T-helper 2 cell treated with Interferon-gamma antibody and Interleukin-4, amounts not matched to agents 5 μg/mL and 100 μg/mL, for 36 hours (primary cell): ENCODE data around the gene HTRA2.

ENCODE experiments used
- DNase-seq: peaks from one replicate; pipeline ENCODE4 v3.0.0; 2021; ENCODE audit warnings: low spot score
- H3K27ac Mint-ChIP-seq: one replicate; pipeline ENCODE4 v1.8.0; 2021; ENCODE audit warnings: mild to moderate bottlenecking, mixed read lengths
- H3K27me3 Mint-ChIP-seq: one replicate; pipeline ENCODE4 v1.8.0; 2021; ENCODE audit warnings: low read depth, mixed read lengths
- H3K36me3 Mint-ChIP-seq: one replicate; pipeline ENCODE4 v1.8.0; 2021; ENCODE audit warnings: low read depth, mixed read lengths
- H3K4me1 Mint-ChIP-seq: one replicate; pipeline ENCODE4 v1.8.0; 2021; ENCODE audit warnings: low read depth, mixed read lengths
- H3K4me3 Mint-ChIP-seq: one replicate; pipeline ENCODE4 v1.8.0; 2022; ENCODE audit warnings: mild to moderate bottlenecking, moderate library complexity, mixed read lengths
- H3K9me3 Mint-ChIP-seq: one replicate; pipeline ENCODE4 v1.8.0; 2021; ENCODE audit warnings: mixed read lengths

The HTRA2 gene

GRCh38 chr2:74562126-74562775 is 32.5 kb downstream of the HTRA2 start:
- no peak for DNase-seq
- no peaks in the 10 kb centered on the region for H3K27me3 Mint-ChIP-seq
- peak overlapping the region; percentile 33 for H3K27ac Mint-ChIP-seq

GRCh38 chr2:74564222-74564621 is 34.5 kb downstream of the HTRA2 start:
- no peaks in the 10 kb centered on the region for H3K27me3 Mint-ChIP-seq
- H3K27ac Mint-ChIP-seq = no peak overlapping the region
- no peak overlapping the region for H3K4me3 Mint-ChIP-seq
- H3K36me3 Mint-ChIP-seq = peaks cover 2% of the 10 kb centered on the region
- H3K9me3 Mint-ChIP-seq = no peaks in the 10 kb centered on the region
- H3K4me1 Mint-ChIP-seq = peaks cover 44% of the 10 kb centered on the region
- DNase-seq = no peak

More at GRCh38 chr2:74562126-74562775, 32.5 kb downstream of the HTRA2 start:
- Mint-ChIP-seq H3K36me3 (peaks cover 5% of the 10 kb centered on the region), H3K4me1 (peaks cover 32% of the 10 kb centered on the region), H3K4me3 (no peak overlapping the region), H3K9me3 (no peaks in the 10 kb centered on the region)

- Mint-ChIP-seq H3K27me3 (no peaks in the 10 kb centered on the region), H3K9me3 (no peaks in the 10 kb centered on the region), H3K27ac (peak overlapping the region; percentile 41), H3K4me3 (no peak overlapping the region), H3K4me1 (peaks cover 40% of the 10 kb centered on the region), H3K36me3 (peaks cover 2% of the 10 kb centered on the region)
- DNase-seq = no peak
Measured at GRCh38 chr2:74566076-74566753, 36.5 kb downstream of the HTRA2 start.

GRCh38 chr2:74566754-74567085 is 37.0 kb downstream of the HTRA2 start:
- Mint-ChIP-seq H3K36me3 (peaks cover 2% of the 10 kb centered on the region), H3K27me3 (no peaks in the 10 kb centered on the region), H3K27ac (peak overlapping the region; percentile 41), H3K9me3 (no peaks in the 10 kb centered on the region), H3K4me3 (no peak overlapping the region), H3K4me1 (peaks cover 38% of the 10 kb centered on the region)
- DNase-seq = no peak

- Mint-ChIP-seq H3K4me3 (no peak overlapping the region), H3K27ac (no peak overlapping the region), H3K4me1 (peaks cover 27% of the 10 kb centered on the region), H3K36me3 (no peaks in the 10 kb centered on the region), H3K27me3 (no peaks in the 10 kb centered on the region), H3K9me3 (no peaks in the 10 kb centered on the region)
- no peak for DNase-seq
Measured at GRCh38 chr2:74567881-74568280, 38.1 kb downstream of the HTRA2 start.

- Mint-ChIP-seq H3K4me1 (peaks cover 40% of the 10 kb centered on the region), H3K9me3 (peaks cover 6% of the 10 kb centered on the region), H3K4me3 (no peak overlapping the region), H3K36me3 (no peaks in the 10 kb centered on the region), H3K27me3 (no peaks in the 10 kb centered on the region), H3K27ac (no peak overlapping the region)
- DNase-seq = no peak
Measured at GRCh38 chr2:74569686-74570085, 40.0 kb downstream of the HTRA2 start.

- peaks cover 47% of the 10 kb centered on the region for H3K4me1 Mint-ChIP-seq
- peak; percentile 38 for DNase-seq
Measured at GRCh38 chr2:74571058-74571457, 41.3 kb downstream of the HTRA2 start.

GRCh38 chr2:74572178-74572925 is 42.6 kb downstream of the HTRA2 start:
- no peak overlapping the region for H3K27ac Mint-ChIP-seq
- H3K27me3 Mint-ChIP-seq = no peaks in the 10 kb centered on the region
- peaks cover 6% of the 10 kb centered on the region for H3K9me3 Mint-ChIP-seq
- DNase-seq = no peak
- H3K4me1 Mint-ChIP-seq = peaks cover 52% of the 10 kb centered on the region
- no peak overlapping the region for H3K4me3 Mint-ChIP-seq
- no peaks in the 10 kb centered on the region for H3K36me3 Mint-ChIP-seq

More at GRCh38 chr2:74571058-74571457, 41.3 kb downstream of the HTRA2 start:
- Mint-ChIP-seq H3K36me3 (no peaks in the 10 kb centered on the region), H3K27ac (no peak overlapping the region), H3K9me3 (peaks cover 6% of the 10 kb centered on the region), H3K4me3 (no peak overlapping the region), H3K27me3 (no peaks in the 10 kb centered on the region)

- Mint-ChIP-seq H3K27ac (peak overlapping the region; percentile 76), H3K36me3 (no peaks in the 10 kb centered on the region), H3K4me3 (peak overlapping the region; percentile 74), H3K4me1 (peaks cover 54% of the 10 kb centered on the region), H3K27me3 (no peaks in the 10 kb centered on the region), H3K9me3 (peaks cover 6% of the 10 kb centered on the region)
- peak; percentile 51 for DNase-seq
Measured at GRCh38 chr2:74573747-74574562, 44.2 kb downstream of the HTRA2 start.

GRCh38 chr2:74575320-74575719 is 45.6 kb downstream of the HTRA2 start:
- Mint-ChIP-seq H3K36me3 (no peaks in the 10 kb centered on the region), H3K9me3 (peaks cover 6% of the 10 kb centered on the region), H3K27me3 (no peaks in the 10 kb centered on the region), H3K4me3 (no peak overlapping the region), H3K27ac (no peak overlapping the region), H3K4me1 (peaks cover 56% of the 10 kb centered on the region)
- DNase-seq = no peak

GRCh38 chr2:74576211-74576862 is 46.6 kb downstream of the HTRA2 start:
- peaks cover 57% of the 10 kb centered on the region for H3K4me1 Mint-ChIP-seq
- peaks cover 6% of the 10 kb centered on the region for H3K9me3 Mint-ChIP-seq
- no peak overlapping the region for H3K4me3 Mint-ChIP-seq
- no peaks in the 10 kb centered on the region for H3K27me3 Mint-ChIP-seq
- peak overlapping the region; percentile 9 for H3K27ac Mint-ChIP-seq
- no peaks in the 10 kb centered on the region for H3K36me3 Mint-ChIP-seq
- DNase-seq = no peak

- Mint-ChIP-seq H3K9me3 (peaks cover 6% of the 10 kb centered on the region), H3K27ac (peak overlapping the region; percentile 9), H3K27me3 (no peaks in the 10 kb centered on the region), H3K4me1 (peaks cover 57% of the 10 kb centered on the region), H3K36me3 (no peaks in the 10 kb centered on the region), H3K4me3 (no peak overlapping the region)
- DNase-seq = no peak
Measured at GRCh38 chr2:74576863-74577229, 47.1 kb downstream of the HTRA2 start.

GRCh38 chr2:74577448-74577847 is 47.7 kb downstream of the HTRA2 start:
- H3K36me3 Mint-ChIP-seq = no peaks in the 10 kb centered on the region
- H3K4me3 Mint-ChIP-seq = peak overlapping the region; percentile 3
- peak overlapping the region; percentile 55 for H3K27ac Mint-ChIP-seq
- H3K27me3 Mint-ChIP-seq = no peaks in the 10 kb centered on the region
- peaks cover 57% of the 10 kb centered on the region for H3K4me1 Mint-ChIP-seq
- no peak for DNase-seq
- H3K9me3 Mint-ChIP-seq = peaks cover 6% of the 10 kb centered on the region
